Retinal pigment epithelial cell (primary cell): ENCODE measurements around the gene STH.
A peak's percentile ranks its signal among the peaks of the same experiment; 100 is the strongest.

Experiments used
- DNase-seq: peaks from one replicate; pipeline ENCODE4 v3.0.0-alpha.2; 2010; ENCODE audit warnings: low read depth
- H3K4me3 ChIP-seq: 2 replicates; pipeline ENCODE4 v1.5.1; 2011; ENCODE audit warnings: mild to moderate bottlenecking, low read length, control low read depth, moderate library complexity
- TF ChIP-seq, protein P1 (sequence below): conservative IDR thresholded peaks from 2 replicates; pipeline ENCODE4 v1.5.1; 2011; ENCODE audit warnings: low read depth, low read length, control low read depth, inconsistent platforms

The STH gene

GRCh38 chr17:46038937-46039336 lies 39.9 kb downstream of the STH start:
- H3K4me3 ChIP-seq = no peak overlapping the region
- TF ChIP-seq, protein P1, sequence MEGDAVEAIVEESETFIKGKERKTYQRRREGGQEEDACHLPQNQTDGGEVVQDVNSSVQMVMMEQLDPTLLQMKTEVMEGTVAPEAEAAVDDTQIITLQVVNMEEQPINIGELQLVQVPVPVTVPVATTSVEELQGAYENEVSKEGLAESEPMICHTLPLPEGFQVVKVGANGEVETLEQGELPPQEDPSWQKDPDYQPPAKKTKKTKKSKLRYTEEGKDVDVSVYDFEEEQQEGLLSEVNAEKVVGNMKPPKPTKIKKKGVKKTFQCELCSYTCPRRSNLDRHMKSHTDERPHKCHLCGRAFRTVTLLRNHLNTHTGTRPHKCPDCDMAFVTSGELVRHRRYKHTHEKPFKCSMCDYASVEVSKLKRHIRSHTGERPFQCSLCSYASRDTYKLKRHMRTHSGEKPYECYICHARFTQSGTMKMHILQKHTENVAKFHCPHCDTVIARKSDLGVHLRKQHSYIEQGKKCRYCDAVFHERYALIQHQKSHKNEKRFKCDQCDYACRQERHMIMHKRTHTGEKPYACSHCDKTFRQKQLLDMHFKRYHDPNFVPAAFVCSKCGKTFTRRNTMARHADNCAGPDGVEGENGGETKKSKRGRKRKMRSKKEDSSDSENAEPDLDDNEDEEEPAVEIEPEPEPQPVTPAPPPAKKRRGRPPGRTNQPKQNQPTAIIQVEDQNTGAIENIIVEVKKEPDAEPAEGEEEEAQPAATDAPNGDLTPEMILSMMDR = no peak
- DNase-seq = no peak

DNA sequence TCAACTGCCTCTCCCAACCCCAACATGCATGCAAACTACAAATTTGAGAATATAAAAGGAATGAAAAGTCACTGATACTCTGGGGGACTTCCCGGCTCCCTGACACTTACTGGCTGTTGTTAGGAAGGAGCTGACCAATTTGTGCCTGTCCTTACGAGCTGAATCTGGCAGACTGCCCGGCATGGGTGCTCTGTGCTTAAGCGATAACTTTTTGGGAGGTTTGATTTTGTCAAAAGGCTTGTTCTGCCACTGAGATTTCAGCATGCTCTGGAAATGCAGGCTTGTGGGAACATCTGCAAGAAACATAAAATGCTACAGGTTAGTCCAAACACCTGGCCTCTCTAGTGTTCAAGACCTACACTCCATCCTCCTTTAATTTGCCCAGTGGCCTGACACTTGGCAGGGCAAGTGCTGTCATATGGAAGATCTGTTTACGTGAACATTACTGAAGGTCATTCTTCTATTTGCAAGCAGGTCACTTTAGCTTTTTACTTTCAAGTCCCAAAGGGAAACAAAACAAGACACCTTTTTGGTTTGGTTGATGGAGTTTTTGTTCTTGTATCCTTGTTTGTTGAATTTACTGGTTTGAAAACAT lies 40.6 kb downstream of the STH start:
- DNase-seq = no peak
- TF ChIP-seq, protein P1 = no peak
- H3K4me3 ChIP-seq = no peak overlapping the region

- no peak overlapping the region for H3K4me3 ChIP-seq
- TF ChIP-seq, protein P1 = no peak
- DNase-seq = no peak
Observed at GRCh38 chr17:46042246-46042645, 43.2 kb downstream of the STH start.

- DNase-seq = no peak
- no peak overlapping the region for H3K4me3 ChIP-seq
- TF ChIP-seq, protein P1 = no peak
Observed at GRCh38 chr17:46042925-46043324, 43.9 kb downstream of the STH start.

- H3K4me3 ChIP-seq = no peak overlapping the region
- TF ChIP-seq, protein P1 = no peak
- DNase-seq = no peak
Observed at GRCh38 chr17:46043606-46044005, 44.6 kb downstream of the STH start.

GRCh38 chr17:46044286-46044928 lies 45.4 kb downstream of the STH start:
- TF ChIP-seq, protein P1 = peak; percentile 90
- peak; percentile 86 for DNase-seq

GRCh38 chr17:46044989-46045388 lies 45.9 kb downstream of the STH start:
- no peak overlapping the region for H3K4me3 ChIP-seq
- TF ChIP-seq, protein P1 = no peak
- no peak for DNase-seq

More at GRCh38 chr17:46044286-46044928, 45.4 kb downstream of the STH start:
- H3K4me3 ChIP-seq = no peak overlapping the region
